Kidney epithelial cell (primary cell): ENCODE data around the gene TUSC7. TPM values are rescaled to one million over a fixed set of nuclear protein-coding genes. Genes with fewer than 3 reads are reported as not detected.

Experiments used
- DNase-seq: peaks from one replicate; pipeline ENCODE4 v3.0.0-alpha.2; 2010; ENCODE audit warnings: low read depth
- H3K27me3 ChIP-seq: 2 replicates; pipeline ENCODE4 v1.6.0; 2011; ENCODE audit warnings: low read length; ENCODE audit not compliant: control insufficient read depth, insufficient read depth
- H3K36me3 ChIP-seq: 2 replicates; pipeline ENCODE4 v1.5.1; 2011; ENCODE audit warnings: low read length; ENCODE audit not compliant: control insufficient read depth, insufficient read depth
- H3K4me3 ChIP-seq: 2 replicates; pipeline ENCODE4 v1.5.1; 2011; ENCODE audit warnings: low read depth, mild to moderate bottlenecking, control low read depth, low read length
- CTCF ChIP-seq: IDR thresholded peaks from 2 replicates; pipeline ENCODE4 v1.5.1; 2011; ENCODE audit warnings: mild to moderate bottlenecking, moderate library complexity, low read length, control low read depth, inconsistent platforms; ENCODE audit not compliant: insufficient read depth, poor library complexity, severe bottlenecking
- total RNA-seq: library from RNA; depleted of rRNA; stranded (reverse); fragments of >200 nt; gene quantifications from 2 replicates; pipeline ENCODE4 v1.2.3, GENCODE V29; 2015

Gene TUSC7
- total RNA-seq, 1 donor from 2014 or later: not detected

- no peaks in the 10 kb centered on the region for H3K27me3 ChIP-seq
- no peak overlapping the region for H3K4me3 ChIP-seq
- no peak for TF ChIP-seq CTCF
- H3K36me3 ChIP-seq: no peaks in the 10 kb centered on the region
- no peak for DNase-seq
These were observed 30.7 kb downstream of the TUSC7 start for GRCh38 chr3:116740293-116740692.

- Histone ChIP-seq H3K27me3 (no peaks in the 10 kb centered on the region), H3K36me3 (no peaks in the 10 kb centered on the region), H3K4me3 (no peak overlapping the region)
- DNase-seq: no peak
- TF ChIP-seq CTCF: no peak
These were observed 31.9 kb downstream of the TUSC7 start for GRCh38 chr3:116741467-116741866.

DNA sequence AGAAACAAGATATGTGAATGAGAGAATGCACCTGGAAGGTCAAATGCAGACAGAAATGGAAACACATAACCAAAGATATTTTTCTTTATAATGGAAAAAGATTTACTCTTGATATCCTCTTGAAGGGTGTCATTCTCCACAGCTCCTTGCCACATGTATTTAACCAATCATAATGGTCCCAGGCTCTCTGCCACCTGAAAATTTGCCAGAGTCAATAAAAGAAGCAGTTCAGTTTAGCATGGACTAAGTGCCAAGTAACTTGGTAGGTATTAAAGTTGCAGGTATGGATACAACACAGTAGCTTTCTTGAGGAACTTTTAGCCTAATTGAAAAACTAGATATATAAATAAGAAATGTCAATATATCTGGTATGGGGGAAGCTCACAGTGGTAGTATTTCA, 33.5 kb downstream of the TUSC7 start:
- Histone ChIP-seq H3K27me3 (no peaks in the 10 kb centered on the region), H3K36me3 (no peaks in the 10 kb centered on the region), H3K4me3 (no peak overlapping the region)
- TF ChIP-seq CTCF: no peak
- DNase-seq: no peak

GRCh38 chr3:116749388-116749787, 39.8 kb downstream of the TUSC7 start:
- Histone ChIP-seq H3K36me3 (no peaks in the 10 kb centered on the region), H3K27me3 (no peaks in the 10 kb centered on the region), H3K4me3 (no peak overlapping the region)
- no peak for TF ChIP-seq CTCF
- DNase-seq: no peak

GRCh38 chr3:116757315-116757714, 47.7 kb downstream of the TUSC7 start:
- no peak for TF ChIP-seq CTCF

GRCh38 chr3:116759316-116759715, 49.7 kb downstream of the TUSC7 start:
- Histone ChIP-seq H3K36me3 (no peaks in the 10 kb centered on the region), H3K4me3 (no peak overlapping the region), H3K27me3 (no peaks in the 10 kb centered on the region)
- DNase-seq: no peak
- TF ChIP-seq CTCF: no peak

More at GRCh38 chr3:116757315-116757714, 47.7 kb downstream of the TUSC7 start:
- Histone ChIP-seq H3K27me3 (no peaks in the 10 kb centered on the region), H3K4me3 (no peak overlapping the region), H3K36me3 (no peaks in the 10 kb centered on the region)
- DNase-seq: no peak
